ENCODE data around the gene GTF2F1. TPM values are rescaled to one million over a fixed set of nuclear protein-coding genes. Genes with fewer than 3 reads are reported as not detected.
A peak's percentile ranks its signal among the peaks of the same experiment; 100 is the strongest.

The GTF2F1 gene
- total and polyA plus RNA-seq, 7 donors = 34.9 to 78.3 (median 48.2) TPM

- peaks cover 0 to 29% (median 21%) of the 10 kb centered on the region in 4 donors for H3K4me1 ChIP-seq
- no peak for DNase-seq
- H3K36me3 ChIP-seq = peaks cover 27 to 60% (median 36%) of the 10 kb centered on the region in 4 donors
- H3K27ac ChIP-seq = peak overlapping the region; percentile 31 to 78 (median 44)
- no peak for TF ChIP-seq CTCF (IDR thresholded peaks at IDR 0.05)
- no peak for TF ChIP-seq POLR2A (IDR thresholded peaks at IDR 0.05)
- no peak for TF ChIP-seq EP300 (IDR thresholded peaks at IDR 0.05)
- TF ChIP-seq POLR2AphosphoS5 (IDR thresholded peaks at IDR 0.05) = no peak
- no peak overlapping the region for H3K4me3 ChIP-seq
- H3K9me3 ChIP-seq = no peaks in the 10 kb centered on the region
- 78 to 81% methylated on average over 6 of the region's 6 CpGs for WGBS, 2 donors
- no peaks in the 10 kb centered on the region for H3K27me3 ChIP-seq
- intact Hi-C loops (cut with DNase I) = loop anchor here (10.0 kb wide), 1 partner anchor 687 kb away; the partner anchor contains the start of gene ZNF557
These were observed 14.9 kb downstream of the GTF2F1 start for GRCh38 chr19:6378041-6378440.

- TF ChIP-seq POLR2A (IDR thresholded peaks at IDR 0.05) = no peak
- no peak for TF ChIP-seq EP300 (IDR thresholded peaks at IDR 0.05)
- TF ChIP-seq POLR2AphosphoS5 (IDR thresholded peaks at IDR 0.05) = peak in 1 of 4 donors; percentile 15
- TF ChIP-seq CTCF (IDR thresholded peaks at IDR 0.05) = no peak
- no peaks in the 10 kb centered on the region for H3K9me3 ChIP-seq
- no peaks in the 10 kb centered on the region for H3K27me3 ChIP-seq
- peaks cover 4 to 29% (median 21%) of the 10 kb centered on the region in 4 donors for H3K4me1 ChIP-seq
- peak overlapping the region in 1 of 4 donors; percentile 78 for H3K27ac ChIP-seq
- no peak overlapping the region for H3K4me3 ChIP-seq
- intact Hi-C loops (cut with DNase I) = loop anchor here (10.0 kb wide), 1 partner anchor 688 kb away; the partner anchor contains the start of gene ZNF557
- peaks cover 21 to 46% (median 28%) of the 10 kb centered on the region in 4 donors for H3K36me3 ChIP-seq
- WGBS, 2 donors = 81 to 86% methylated on average over 19 of the region's 19 CpGs
- DNase-seq = no peak
These were observed 16.3 kb downstream of the GTF2F1 start for GRCh38 chr19:6376512-6377190.

GRCh38 chr19:6375411-6376010 lies 17.5 kb downstream of the GTF2F1 start, which contains the start of gene PSPN:
TSS of gene PSPN (minus strand) at chr19:6375933. CDS start at chr19:6375849, 84 bp downstream.
- Histone ChIP-seq H3K36me3 (peaks cover 10 to 35% (median 17%) of the 10 kb centered on the region in 4 donors), H3K4me3 (no peak within 1 kb of the TSS), H3K4me1 (peaks cover 4 to 29% (median 21%) of the 10 kb centered on the region in 4 donors), H3K27me3 (no peaks in the 10 kb centered on the region), H3K27ac (peak within 1 kb of the TSS in 1 of 4 donors; percentile 78), H3K9me3 (no peaks in the 10 kb centered on the region)
- WGBS, 2 donors = 88 to 91% methylated on average over 25 of the region's 25 CpGs
- intact Hi-C loops (cut with DNase I) = loop anchor here (10.0 kb wide), 1 partner anchor 689 kb away; the partner anchor contains the start of gene ZNF557
- DNase-seq = peak; percentile 69
- TF ChIP-seq CTCF (IDR thresholded peaks at IDR 0.05) (no peak), POLR2A (IDR thresholded peaks at IDR 0.05) (no peak), EP300 (IDR thresholded peaks at IDR 0.05) (no peak), POLR2AphosphoS5 (IDR thresholded peaks at IDR 0.05) (no peak)

- Histone ChIP-seq H3K36me3 (peaks cover 3 to 29% (median 10%) of the 10 kb centered on the region in 4 donors), H3K9me3 (no peaks in the 10 kb centered on the region), H3K4me1 (peaks cover 4 to 29% (median 21%) of the 10 kb centered on the region in 4 donors), H3K27ac (no peak overlapping the region), H3K27me3 (no peaks in the 10 kb centered on the region), H3K4me3 (no peak overlapping the region)
- 90 to 91% methylated on average over 29 of the region's 29 CpGs for WGBS, 2 donors
- TF ChIP-seq EP300 (IDR thresholded peaks at IDR 0.05) (no peak), CTCF (IDR thresholded peaks at IDR 0.05) (no peak), POLR2AphosphoS5 (IDR thresholded peaks at IDR 0.05) (no peak), POLR2A (IDR thresholded peaks at IDR 0.05) (no peak)
- intact Hi-C loops (cut with DNase I) = loop anchor here (5.0 to 10.0 kb wide), 2 partner anchors 52 to 690 kb away; partner anchors contain the start of gene ZNF557
- DNase-seq = no peak
These were observed 18.1 kb downstream of the GTF2F1 start for GRCh38 chr19:6374711-6375410.
